Measurements from ENCODE around the gene GJA4. TPM values are rescaled to one million over a fixed set of nuclear protein-coding genes. Genes with fewer than 3 reads are reported as not detected.

The GJA4 gene
- total and polyA plus RNA-seq, 2 of the 13 experiments (the other 11 are each of a cell fraction or from before 2014, with no cell fraction given): not detected

DNA sequence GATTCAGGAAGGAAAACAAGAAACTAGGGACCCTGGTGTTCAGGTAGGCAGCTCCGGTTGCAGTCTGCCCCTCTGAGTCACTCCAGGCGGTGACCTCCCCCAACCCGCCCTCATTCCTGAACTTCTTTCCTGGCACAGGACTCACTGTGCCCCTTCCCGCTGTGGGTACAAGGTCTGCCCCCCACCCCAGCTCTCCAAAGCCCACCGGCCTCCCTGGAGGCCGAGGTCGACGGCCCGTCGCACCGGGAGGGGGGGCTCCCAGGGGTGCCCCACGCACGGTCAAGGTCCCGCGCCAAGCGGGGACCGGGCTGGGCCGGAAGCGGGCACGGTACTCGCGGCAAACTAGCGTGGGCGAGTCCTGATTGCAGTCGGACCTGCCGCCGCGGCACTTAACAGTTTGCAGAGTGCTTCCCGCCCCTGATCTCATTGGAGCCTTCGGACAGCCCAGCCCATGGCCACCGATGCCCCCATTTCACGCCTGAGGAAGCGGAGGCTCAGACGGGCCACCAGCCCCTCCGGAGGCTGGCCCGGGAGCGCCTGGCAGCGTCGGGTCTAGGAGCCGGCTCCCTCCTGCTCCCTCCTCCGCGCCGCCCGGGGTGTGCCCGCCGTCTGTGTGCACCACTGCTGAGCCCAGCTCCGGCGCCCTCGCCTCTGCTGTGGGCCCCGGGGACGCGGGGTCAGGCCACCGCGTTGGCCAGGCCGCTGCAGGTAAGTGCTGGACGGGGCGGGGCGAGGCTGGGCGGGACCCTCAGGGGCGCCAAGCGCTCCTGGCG, 11.5 kb upstream of the GJA4 start, which contains the start of gene GJB3 (continued):
- TF ChIP-seq, protein P1, sequence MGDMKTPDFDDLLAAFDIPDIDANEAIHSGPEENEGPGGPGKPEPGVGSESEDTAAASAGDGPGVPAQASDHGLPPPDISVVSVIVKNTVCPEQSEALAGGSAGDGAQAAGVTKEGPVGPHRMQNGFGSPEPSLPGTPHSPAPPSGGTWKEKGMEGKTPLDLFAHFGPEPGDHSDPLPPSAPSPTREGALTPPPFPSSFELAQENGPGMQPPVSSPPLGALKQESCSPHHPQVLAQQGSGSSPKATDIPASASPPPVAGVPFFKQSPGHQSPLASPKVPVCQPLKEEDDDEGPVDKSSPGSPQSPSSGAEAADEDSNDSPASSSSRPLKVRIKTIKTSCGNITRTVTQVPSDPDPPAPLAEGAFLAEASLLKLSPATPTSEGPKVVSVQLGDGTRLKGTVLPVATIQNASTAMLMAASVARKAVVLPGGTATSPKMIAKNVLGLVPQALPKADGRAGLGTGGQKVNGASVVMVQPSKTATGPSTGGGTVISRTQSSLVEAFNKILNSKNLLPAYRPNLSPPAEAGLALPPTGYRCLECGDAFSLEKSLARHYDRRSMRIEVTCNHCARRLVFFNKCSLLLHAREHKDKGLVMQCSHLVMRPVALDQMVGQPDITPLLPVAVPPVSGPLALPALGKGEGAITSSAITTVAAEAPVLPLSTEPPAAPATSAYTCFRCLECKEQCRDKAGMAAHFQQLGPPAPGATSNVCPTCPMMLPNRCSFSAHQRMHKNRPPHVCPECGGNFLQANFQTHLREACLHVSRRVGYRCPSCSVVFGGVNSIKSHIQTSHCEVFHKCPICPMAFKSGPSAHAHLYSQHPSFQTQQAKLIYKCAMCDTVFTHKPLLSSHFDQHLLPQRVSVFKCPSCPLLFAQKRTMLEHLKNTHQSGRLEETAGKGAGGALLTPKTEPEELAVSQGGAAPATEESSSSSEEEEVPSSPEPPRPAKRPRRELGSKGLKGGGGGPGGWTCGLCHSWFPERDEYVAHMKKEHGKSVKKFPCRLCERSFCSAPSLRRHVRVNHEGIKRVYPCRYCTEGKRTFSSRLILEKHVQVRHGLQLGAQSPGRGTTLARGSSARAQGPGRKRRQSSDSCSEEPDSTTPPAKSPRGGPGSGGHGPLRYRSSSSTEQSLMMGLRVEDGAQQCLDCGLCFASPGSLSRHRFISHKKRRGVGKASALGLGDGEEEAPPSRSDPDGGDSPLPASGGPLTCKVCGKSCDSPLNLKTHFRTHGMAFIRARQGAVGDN (CRISPR knock-in tag; IDR thresholded peaks at IDR 0.05): no peak

DNA sequence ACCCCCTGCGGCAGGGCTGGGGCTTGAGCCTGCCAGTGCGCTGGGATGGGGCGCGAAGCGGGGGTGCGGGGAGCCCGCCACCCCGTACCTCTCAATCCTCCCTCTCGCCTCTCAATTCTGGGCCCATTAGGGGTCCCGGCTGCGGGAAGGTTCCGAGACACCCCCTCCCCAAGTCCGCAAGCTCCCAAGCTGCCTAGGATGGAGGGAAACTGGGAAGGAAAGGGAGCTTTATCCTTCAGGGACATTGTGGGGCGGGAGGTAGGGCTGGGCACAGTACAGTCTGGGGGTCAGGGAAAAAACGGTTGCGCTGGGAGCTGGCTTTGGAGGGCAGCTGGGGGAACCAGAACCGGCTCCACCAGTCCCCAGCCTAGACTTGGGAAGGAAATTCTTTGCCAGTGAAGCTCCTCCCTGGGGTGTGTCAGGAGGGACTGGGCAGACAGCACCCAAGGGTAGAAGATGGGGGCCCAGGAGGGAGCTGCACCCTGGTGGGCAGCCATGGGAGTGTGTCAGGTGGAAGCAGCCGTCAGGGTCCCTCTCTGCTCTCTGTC, 10.9 kb upstream of the GJA4 start:
- no TSS peak for BruUV-seq (replicated peaks)
- ChIA-PET POLR2A (no interaction called here), CTCF (ENCODE audit: low intra/inter-chr PET ratio, low total read pairs) (no interaction called here)
- Histone ChIP-seq H3K4me2 (ENCODE audit: low read depth, low read length) (no peak overlapping the region), H2AFZ (ENCODE audit: low read length) (no peak overlapping the region), H3K4me1 (ENCODE audit: insufficient read depth, low read length) (no peaks in the 10 kb centered on the region), H3K27ac (ENCODE audit: extremely low read length, insufficient read depth, low read length) (no peak overlapping the region), H3K4me3 (replicated peaks in 1 of 3; ENCODE audit: insufficient read depth in 1 of 3, low read depth in 2 of 3, low read length in 3 of 3) (no peak overlapping the region), H3K79me2 (ENCODE audit: insufficient read depth, low read length) (no peaks in the 10 kb centered on the region), H3K9me3 (ENCODE audit: low read length) (no peaks in the 10 kb centered on the region), H3K36me3 (replicated peaks in 1 of 2; ENCODE audit: control insufficient read depth in 1 of 2, insufficient read depth in 2 of 2, low read length in 2 of 2) (no peaks in the 10 kb centered on the region), H4K20me1 (ENCODE audit: insufficient read depth, low read length) (no peaks in the 10 kb centered on the region), H3K27me3 (ENCODE audit: control insufficient read depth in 1 of 2, insufficient read depth in 2 of 2, low read length in 2 of 2) (peaks cover 10 to 32% of the 10 kb centered on the region in 2 experiments; a peak in 3 of 5 replicates), H3K9ac (ENCODE audit: insufficient read depth, low read depth, low read length) (no peak overlapping the region)
- intact Hi-C loops (cut with micrococcal nuclease; ENCODE audit: unreplicated experiment): no loop called here
- WGBS (ENCODE audit: low lambda C conversion rate): 37% methylated on average over 9 of the region's 18 CpGs
- in situ Hi-C loops (cut with HindIII; ENCODE audit: extremely low pct_ligation_motif_present, low pct_unique_long_range_greater_than_20kb): no loop called here
- DNase-seq (ENCODE audit: low spot score) (no peak), ATAC-seq (peak; percentile 31; the same call in 2 of the 3 replicates), FAIRE-seq (no peak)
- TF ChIP-seq SMARCE1 (IDR thresholded peaks at IDR 0.05; ENCODE audit: borderline replicate concordance): no peak
- TF ChIP-seq ZNF598 (CRISPR knock-in tag; IDR thresholded peaks at IDR 0.05; ENCODE audit: borderline replicate concordance): no peak

Measured in HepG2 (cell line).